Measurements from ENCODE around the gene SELPLG.

SELPLG gene

DNA sequence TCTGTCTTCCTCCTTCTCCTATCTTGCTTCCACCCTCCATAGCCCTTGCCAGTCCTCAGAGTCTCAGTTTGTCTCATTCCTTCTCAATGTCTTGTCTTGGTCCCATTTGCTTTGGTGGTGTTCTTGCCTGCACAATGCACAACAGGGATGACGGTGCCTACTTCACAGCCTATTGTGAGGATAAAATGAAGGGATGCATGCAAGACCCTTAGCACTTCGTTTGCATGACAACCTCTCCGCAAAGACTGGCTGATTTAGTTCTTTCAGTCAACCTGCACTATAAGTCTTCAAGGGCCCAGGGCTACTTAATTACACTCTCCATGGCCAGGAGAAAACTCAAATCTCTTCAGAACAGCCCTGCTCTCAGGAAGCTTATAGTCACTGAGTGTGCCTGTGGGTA lies 8.5 kb downstream of the SELPLG start:
- TF ChIP-seq SIN3A (IDR thresholded peaks at IDR 0.05; ENCODE audit: borderline replicate concordance, insufficient read depth, low read length), result no peak
- TF ChIP-seq POLR2AphosphoS5 (IDR thresholded peaks at IDR 0.05; ENCODE audit: low read depth, low read length), result no peak
- TF ChIP-seq FOXP2 (optimal IDR thresholded peaks at IDR 0.05; ENCODE audit: borderline replicate concordance, extremely low read depth, extremely low read length, insufficient read depth), result no peak
- TF ChIP-seq TAF1 (IDR thresholded peaks at IDR 0.05; ENCODE audit: borderline replicate concordance, insufficient read depth, low read length), result no peak
- TF ChIP-seq, protein P1, sequence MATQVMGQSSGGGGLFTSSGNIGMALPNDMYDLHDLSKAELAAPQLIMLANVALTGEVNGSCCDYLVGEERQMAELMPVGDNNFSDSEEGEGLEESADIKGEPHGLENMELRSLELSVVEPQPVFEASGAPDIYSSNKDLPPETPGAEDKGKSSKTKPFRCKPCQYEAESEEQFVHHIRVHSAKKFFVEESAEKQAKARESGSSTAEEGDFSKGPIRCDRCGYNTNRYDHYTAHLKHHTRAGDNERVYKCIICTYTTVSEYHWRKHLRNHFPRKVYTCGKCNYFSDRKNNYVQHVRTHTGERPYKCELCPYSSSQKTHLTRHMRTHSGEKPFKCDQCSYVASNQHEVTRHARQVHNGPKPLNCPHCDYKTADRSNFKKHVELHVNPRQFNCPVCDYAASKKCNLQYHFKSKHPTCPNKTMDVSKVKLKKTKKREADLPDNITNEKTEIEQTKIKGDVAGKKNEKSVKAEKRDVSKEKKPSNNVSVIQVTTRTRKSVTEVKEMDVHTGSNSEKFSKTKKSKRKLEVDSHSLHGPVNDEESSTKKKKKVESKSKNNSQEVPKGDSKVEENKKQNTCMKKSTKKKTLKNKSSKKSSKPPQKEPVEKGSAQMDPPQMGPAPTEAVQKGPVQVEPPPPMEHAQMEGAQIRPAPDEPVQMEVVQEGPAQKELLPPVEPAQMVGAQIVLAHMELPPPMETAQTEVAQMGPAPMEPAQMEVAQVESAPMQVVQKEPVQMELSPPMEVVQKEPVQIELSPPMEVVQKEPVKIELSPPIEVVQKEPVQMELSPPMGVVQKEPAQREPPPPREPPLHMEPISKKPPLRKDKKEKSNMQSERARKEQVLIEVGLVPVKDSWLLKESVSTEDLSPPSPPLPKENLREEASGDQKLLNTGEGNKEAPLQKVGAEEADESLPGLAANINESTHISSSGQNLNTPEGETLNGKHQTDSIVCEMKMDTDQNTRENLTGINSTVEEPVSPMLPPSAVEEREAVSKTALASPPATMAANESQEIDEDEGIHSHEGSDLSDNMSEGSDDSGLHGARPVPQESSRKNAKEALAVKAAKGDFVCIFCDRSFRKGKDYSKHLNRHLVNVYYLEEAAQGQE (IDR thresholded peaks at IDR 0.05; ENCODE audit: insufficient read depth in 1 of 2, low read depth in 2 of 2, low read length in 2 of 2), result no peak

DNA sequence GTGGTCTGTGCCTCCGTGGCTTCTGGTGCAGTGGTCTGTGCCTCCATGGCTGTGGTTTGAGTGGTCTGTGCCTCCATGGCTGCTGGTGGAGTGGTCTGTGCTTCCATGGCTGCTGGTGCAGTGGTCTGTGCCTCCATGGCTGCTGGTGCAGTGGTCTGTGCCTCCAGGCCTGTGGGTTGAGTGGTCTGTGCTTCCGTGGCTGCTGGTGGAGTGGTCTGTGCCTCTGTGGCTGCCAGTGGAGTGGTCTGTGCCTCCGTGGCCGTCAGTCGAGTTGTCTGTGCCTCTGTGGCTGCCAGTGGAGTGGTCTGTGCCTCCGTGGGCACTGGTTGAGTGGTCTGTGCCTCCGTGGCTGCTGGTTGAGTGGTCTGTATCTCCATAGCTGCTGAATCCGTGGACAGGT lies 10.1 kb downstream of the SELPLG start:
- TF ChIP-seq SIN3A (IDR thresholded peaks at IDR 0.05; ENCODE audit: borderline replicate concordance, insufficient read depth, low read length) (no peak), FOXP2 (optimal IDR thresholded peaks at IDR 0.05; ENCODE audit: borderline replicate concordance, extremely low read depth, extremely low read length, insufficient read depth) (no peak), POLR2AphosphoS5 (IDR thresholded peaks at IDR 0.05; ENCODE audit: low read depth, low read length) (no peak), TAF1 (IDR thresholded peaks at IDR 0.05; ENCODE audit: borderline replicate concordance, insufficient read depth, low read length) (no peak)
- TF ChIP-seq, protein P1 (IDR thresholded peaks at IDR 0.05; ENCODE audit: insufficient read depth in 1 of 2, low read depth in 2 of 2, low read length in 2 of 2), result no peak

DNA sequence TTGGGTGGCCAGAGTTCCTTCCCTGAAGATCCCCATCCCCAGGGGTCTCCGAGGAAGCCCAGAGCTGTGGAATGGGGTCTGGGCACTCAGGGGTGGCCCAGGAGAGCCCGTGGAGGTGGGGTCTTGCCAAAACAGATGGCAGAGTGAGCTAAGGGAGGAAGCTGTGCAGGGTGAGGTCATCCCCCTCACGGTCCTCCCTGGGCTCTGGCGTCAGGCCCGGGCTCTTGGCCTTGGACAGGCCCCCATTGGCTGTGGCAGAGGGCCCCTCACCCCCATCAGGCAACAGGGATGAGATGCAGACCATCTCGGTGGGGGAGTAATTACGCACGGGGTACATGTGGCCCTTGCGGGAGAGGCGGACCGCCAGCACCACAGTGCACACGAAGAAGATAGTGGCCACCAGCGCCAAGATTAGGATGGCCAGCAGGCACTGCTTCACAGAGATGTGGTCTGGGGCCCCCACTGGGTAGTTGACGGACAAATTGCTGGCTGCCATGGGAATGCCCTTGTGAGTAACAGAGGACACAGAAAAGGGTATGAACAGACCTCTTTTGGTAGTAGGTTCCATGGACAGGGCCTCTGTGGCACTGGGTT lies 10.7 kb downstream of the SELPLG start:
- TF ChIP-seq SIN3A (IDR thresholded peaks at IDR 0.05; ENCODE audit: borderline replicate concordance, insufficient read depth, low read length) (no peak), FOXP2 (optimal IDR thresholded peaks at IDR 0.05; ENCODE audit: borderline replicate concordance, extremely low read depth, extremely low read length, insufficient read depth) (no peak)

DNA sequence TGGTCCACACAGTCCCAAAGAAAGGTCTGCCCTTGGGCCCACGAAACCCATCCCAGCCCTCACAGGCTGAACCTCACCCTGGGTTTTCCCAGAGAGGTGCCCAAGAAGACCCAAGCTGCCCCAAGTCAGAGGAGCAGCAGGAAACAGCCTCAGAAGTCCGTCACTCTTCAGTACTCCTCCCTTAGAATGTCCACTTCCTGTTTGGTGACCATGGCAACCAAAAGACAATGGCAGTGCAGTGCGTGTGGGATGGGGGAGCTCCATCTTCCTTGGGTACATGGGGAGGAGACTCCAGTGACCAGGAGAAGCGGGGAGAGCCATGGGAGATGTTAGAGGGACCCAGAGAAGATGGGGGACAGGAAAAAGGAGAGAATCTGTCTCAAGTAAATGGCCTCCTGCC lies 11.3 kb downstream of the SELPLG start:
- TF ChIP-seq TAF1 (IDR thresholded peaks at IDR 0.05; ENCODE audit: borderline replicate concordance, insufficient read depth, low read length) (no peak), FOXP2 (optimal IDR thresholded peaks at IDR 0.05; ENCODE audit: borderline replicate concordance, extremely low read depth, extremely low read length, insufficient read depth) (no peak), POLR2AphosphoS5 (IDR thresholded peaks at IDR 0.05; ENCODE audit: low read depth, low read length) (no peak), SIN3A (IDR thresholded peaks at IDR 0.05; ENCODE audit: borderline replicate concordance, insufficient read depth, low read length) (no peak)
- TF ChIP-seq, protein P1 (IDR thresholded peaks at IDR 0.05; ENCODE audit: insufficient read depth in 1 of 2, low read depth in 2 of 2, low read length in 2 of 2), result no peak

DNA sequence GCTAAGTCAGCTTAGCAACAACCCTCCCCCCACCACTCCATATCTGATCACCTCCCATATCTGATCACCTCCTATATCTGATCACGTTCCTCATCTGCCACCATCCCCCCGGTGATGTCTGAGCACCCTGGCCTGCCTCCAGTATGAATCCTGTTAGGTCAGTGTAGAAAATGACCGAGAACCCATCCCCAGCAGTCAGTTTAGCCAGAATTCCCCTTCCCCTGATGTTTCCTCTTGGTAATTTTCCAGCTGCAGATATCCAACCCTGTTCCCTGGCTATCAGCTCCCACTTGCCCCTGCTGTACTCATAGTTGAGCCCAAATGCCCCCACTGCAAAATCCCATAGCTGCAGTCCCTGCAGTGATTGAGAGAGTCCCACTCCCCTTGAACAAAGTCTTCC lies 12.5 kb downstream of the SELPLG start:
- TF ChIP-seq, protein P1 (IDR thresholded peaks at IDR 0.05; ENCODE audit: insufficient read depth in 1 of 2, low read depth in 2 of 2, low read length in 2 of 2), result no peak
- TF ChIP-seq POLR2AphosphoS5 (IDR thresholded peaks at IDR 0.05; ENCODE audit: low read depth, low read length) (no peak), SIN3A (IDR thresholded peaks at IDR 0.05; ENCODE audit: borderline replicate concordance, insufficient read depth, low read length) (no peak), TAF1 (IDR thresholded peaks at IDR 0.05; ENCODE audit: borderline replicate concordance, insufficient read depth, low read length) (no peak), FOXP2 (optimal IDR thresholded peaks at IDR 0.05; ENCODE audit: borderline replicate concordance, extremely low read depth, extremely low read length, insufficient read depth) (no peak)
